Calu3 (cell line): ENCODE data around the gene NLRC5. TPM values are rescaled to one million over a fixed set of nuclear protein-coding genes. Genes with fewer than 3 reads are reported as not detected.
A peak's percentile ranks its signal among the peaks of the same experiment; 100 is the strongest.
"Not testable (repeated sequence)": the region's sequence is repeated elsewhere in the genome, so short reads cannot be mapped to it uniquely, and the experiment has no call there.

Source experiments
- BruUV-seq: library from RNA; stranded (reverse); fragments of 400-500 nt; replicated peaks from 2 replicates; lab custom pipeline; 2021; lab: Mats Ljungman, UMichigan
- CTCF ChIA-PET: fragments of 300-600 bp; sonication (Branson Sonifier 250); formaldehyde crosslinking; loops from one replicate; lab custom pipeline; 2022; ENCODE audit warnings: antibody characterized with exemption; lab: Charles Lee
- DNase-seq: peaks from one replicate; pipeline ENCODE4 v3.0.0; 2022
- H3K27ac Mint-ChIP-seq: one replicate; pipeline ENCODE4 v1.8.0; 2022; ENCODE audit warnings: mixed read lengths; ENCODE audit not compliant: unreplicated experiment
- H3K27me3 Mint-ChIP-seq: one replicate; pipeline ENCODE4 v1.8.0; 2022; ENCODE audit warnings: mixed read lengths; ENCODE audit not compliant: unreplicated experiment
- H3K36me3 Mint-ChIP-seq: one replicate; pipeline ENCODE4 v1.8.0; 2022; ENCODE audit warnings: mild to moderate bottlenecking, moderate library complexity, mixed read lengths; ENCODE audit not compliant: insufficient read depth, unreplicated experiment
- H3K4me1 Mint-ChIP-seq: one replicate; pipeline ENCODE4 v1.8.0; 2022; ENCODE audit warnings: mild to moderate bottlenecking, low read depth, mixed read lengths; ENCODE audit not compliant: unreplicated experiment
- H3K4me3 Mint-ChIP-seq: one replicate; pipeline ENCODE4 v1.8.0; 2022; ENCODE audit warnings: mild to moderate bottlenecking, low read depth, moderate library complexity, mixed read lengths; ENCODE audit not compliant: unreplicated experiment
- H3K9me3 Mint-ChIP-seq: one replicate; pipeline ENCODE4 v1.8.0; 2022; ENCODE audit warnings: low read depth, mixed read lengths; ENCODE audit not compliant: unreplicated experiment
- intact Hi-C: fragments of 100-400 bp; cut with micrococcal nuclease; formaldehyde crosslinking; loops from one replicate; pipeline ENCODE4 v1.10.0; 2022; ENCODE audit not compliant: unreplicated experiment
- total RNA-seq: library from RNA; stranded (reverse); gene quantifications from 2 replicates; pipeline ENCODE4 v1.2.3, GENCODE V29; 2022
- TF ChIP-seq, protein P1 (sequence below): fragments of 200-600 bp; IDR thresholded peaks from one replicate; pipeline ENCODE4 v1.8.0; 2022; ENCODE audit warnings: antibody characterized with exemption; ENCODE audit not compliant: unreplicated experiment

NLRC5 gene
- total RNA-seq, 1 experiment from 2014 or later = 18.0 TPM

DNA sequence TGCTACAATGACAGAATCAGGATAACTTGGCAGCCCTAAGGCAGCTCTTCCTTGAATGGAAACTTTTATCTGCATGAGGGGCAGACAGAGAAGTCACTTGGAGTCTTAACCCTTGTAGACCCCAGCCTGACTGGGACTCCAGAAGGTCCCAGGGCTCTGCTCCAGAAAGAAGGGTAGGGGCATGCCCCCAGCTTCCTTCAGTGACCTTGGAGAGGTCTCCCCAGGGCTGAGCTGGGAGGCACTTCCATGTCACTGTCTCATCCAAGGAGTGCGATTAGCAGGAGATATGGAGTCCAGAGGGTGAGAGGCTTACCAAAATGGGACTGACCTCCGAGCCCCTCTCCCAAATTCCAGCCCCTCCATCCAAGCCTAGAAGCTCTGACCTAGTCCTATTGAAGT is 3.4 kb upstream of the NLRC5 start:
- peaks cover 32% of the 10 kb centered on the region for H3K4me1 Mint-ChIP-seq

DNA sequence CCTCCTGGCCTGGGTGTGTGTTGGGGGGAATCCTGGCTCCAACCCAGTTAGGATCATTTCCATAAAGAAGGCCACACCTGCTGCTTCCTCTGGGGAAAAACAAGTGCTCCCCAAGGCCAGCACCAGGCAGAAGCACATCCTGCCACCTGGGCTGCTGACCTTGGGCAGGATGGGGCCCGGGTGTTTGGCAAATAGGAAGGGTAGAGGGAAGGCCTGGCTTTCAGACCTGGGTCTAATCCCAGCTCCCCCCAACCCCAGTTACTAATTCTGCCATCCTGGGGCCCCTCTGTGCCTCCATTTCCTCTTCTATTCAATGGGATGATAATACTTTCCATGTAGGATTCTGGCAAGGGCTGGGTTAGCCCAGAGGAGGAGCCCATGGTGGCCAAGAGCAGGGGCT is 3.0 kb upstream of the NLRC5 start:
- Mint-ChIP-seq H3K4me3 (no peak overlapping the region), H3K4me1 (peaks cover 32% of the 10 kb centered on the region), H3K36me3 (peaks cover 11% of the 10 kb centered on the region), H3K27me3 (peaks cover 43% of the 10 kb centered on the region), H3K9me3 (no peaks in the 10 kb centered on the region), H3K27ac (no peak overlapping the region)
- no TSS peak for BruUV-seq
- CTCF ChIA-PET = no interaction called here
- intact Hi-C loops = no loop called here
- TF ChIP-seq, protein P1, sequence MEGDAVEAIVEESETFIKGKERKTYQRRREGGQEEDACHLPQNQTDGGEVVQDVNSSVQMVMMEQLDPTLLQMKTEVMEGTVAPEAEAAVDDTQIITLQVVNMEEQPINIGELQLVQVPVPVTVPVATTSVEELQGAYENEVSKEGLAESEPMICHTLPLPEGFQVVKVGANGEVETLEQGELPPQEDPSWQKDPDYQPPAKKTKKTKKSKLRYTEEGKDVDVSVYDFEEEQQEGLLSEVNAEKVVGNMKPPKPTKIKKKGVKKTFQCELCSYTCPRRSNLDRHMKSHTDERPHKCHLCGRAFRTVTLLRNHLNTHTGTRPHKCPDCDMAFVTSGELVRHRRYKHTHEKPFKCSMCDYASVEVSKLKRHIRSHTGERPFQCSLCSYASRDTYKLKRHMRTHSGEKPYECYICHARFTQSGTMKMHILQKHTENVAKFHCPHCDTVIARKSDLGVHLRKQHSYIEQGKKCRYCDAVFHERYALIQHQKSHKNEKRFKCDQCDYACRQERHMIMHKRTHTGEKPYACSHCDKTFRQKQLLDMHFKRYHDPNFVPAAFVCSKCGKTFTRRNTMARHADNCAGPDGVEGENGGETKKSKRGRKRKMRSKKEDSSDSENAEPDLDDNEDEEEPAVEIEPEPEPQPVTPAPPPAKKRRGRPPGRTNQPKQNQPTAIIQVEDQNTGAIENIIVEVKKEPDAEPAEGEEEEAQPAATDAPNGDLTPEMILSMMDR = no peak
- no peak for DNase-seq

More for the DNA sequence above, 3.4 kb upstream of the NLRC5 start:
- CTCF ChIA-PET = no interaction called here
- intact Hi-C loops = no loop called here
- DNase-seq = no peak
- peaks cover 11% of the 10 kb centered on the region for H3K36me3 Mint-ChIP-seq
- H3K9me3 Mint-ChIP-seq = no peaks in the 10 kb centered on the region
- no TSS peak for BruUV-seq
- peaks cover 45% of the 10 kb centered on the region for H3K27me3 Mint-ChIP-seq
- no peak overlapping the region for H3K27ac Mint-ChIP-seq
- no peak overlapping the region for H3K4me3 Mint-ChIP-seq
- TF ChIP-seq, protein P1 = no peak

DNA sequence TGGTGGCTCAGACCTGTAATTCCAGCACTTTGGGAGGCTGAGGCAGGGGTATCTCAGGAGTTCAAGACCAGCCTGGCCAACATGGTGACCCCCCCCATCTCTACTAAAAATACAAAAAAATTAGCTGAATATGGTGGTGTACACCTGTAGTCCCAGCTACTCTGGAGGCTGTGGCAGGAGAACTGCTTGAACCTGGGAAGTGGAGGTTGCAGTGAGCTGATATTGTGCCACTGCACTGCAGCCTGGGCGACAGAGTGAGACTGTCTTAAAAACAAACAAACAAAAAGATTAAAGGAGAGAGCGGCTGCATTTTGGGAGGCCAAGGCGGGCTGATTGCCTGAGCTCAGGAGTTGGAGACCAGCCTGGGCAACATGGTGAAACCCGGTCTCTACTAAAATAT is 2.4 kb upstream of the NLRC5 start:
- H3K4me3 Mint-ChIP-seq, intact Hi-C loops, H3K27ac Mint-ChIP-seq, H3K9me3 Mint-ChIP-seq, DNase-seq, BruUV-seq, CTCF ChIA-PET: not testable (repeated sequence)
- Mint-ChIP-seq H3K4me1 (peaks cover 32% of the 10 kb centered on the region), H3K36me3 (peaks cover 11% of the 10 kb centered on the region), H3K27me3 (peaks cover 38% of the 10 kb centered on the region)

DNA sequence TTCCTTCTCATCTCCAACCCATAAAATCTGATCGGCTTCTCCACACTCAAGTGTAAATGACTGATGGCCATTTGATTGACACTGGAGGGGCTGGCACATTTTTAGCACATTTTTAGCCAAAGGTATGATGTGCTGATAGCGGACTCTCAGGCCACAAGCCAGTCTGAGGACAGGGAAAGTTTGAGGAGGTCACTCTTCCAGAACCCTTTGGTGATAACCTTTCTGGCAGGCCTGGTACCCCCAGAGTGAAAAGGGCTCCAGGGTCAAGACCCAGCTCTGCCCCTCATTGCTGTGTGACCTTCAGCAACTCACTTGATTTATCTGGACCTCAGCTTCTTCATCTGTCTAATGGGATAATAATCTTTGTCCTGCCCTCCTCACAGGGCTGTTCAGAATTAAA is 1.7 kb upstream of the NLRC5 start:
- TF ChIP-seq, protein P1 = no peak
- peaks cover 30% of the 10 kb centered on the region for H3K27me3 Mint-ChIP-seq
- intact Hi-C loops = no loop called here
- BruUV-seq = no TSS peak
- H3K4me3 Mint-ChIP-seq = no peak overlapping the region
- no peaks in the 10 kb centered on the region for H3K9me3 Mint-ChIP-seq
- DNase-seq = no peak
- peaks cover 11% of the 10 kb centered on the region for H3K36me3 Mint-ChIP-seq
- CTCF ChIA-PET = no interaction called here
- no peak overlapping the region for H3K27ac Mint-ChIP-seq
- peaks cover 32% of the 10 kb centered on the region for H3K4me1 Mint-ChIP-seq

DNA sequence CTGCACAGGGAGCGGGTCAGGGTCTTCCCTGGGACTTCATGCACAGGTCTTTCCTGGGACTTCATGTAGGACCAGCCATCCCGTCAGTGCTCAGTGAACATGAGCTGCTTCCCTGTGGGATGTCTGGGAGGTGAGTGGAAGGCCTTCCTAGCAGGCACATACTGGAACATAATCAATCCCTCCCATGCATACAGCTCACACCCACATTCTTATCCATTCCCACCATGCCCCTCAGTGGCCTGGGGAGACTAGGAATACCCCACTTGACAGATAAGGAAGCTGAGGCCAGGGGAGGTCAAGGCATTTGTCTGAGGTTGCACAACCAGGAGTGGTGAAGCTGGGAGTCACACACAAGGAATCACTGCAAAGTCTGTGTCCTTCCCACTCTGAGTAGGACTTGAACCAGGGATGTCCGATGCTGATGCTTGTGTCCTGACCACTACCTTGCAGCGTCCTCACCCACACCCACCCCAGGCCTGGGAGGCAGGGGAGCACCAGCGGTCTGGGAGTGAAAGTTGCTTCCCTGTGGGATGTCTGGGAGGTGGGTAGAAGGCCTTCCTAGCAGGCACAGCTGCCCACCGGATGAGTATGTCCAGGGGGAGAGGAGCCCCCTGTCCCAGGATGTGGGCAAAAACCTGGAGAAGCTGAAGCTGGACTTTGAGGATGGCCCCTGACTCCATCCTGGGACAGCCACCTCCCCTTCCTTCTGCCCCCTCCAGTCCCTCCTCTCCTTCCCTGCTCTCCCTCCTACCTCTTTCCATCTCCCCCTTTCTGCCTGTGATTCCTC is 1.0 kb upstream of the NLRC5 start:
- Mint-ChIP-seq H3K36me3 (peaks cover 11% of the 10 kb centered on the region), H3K4me1 (peaks cover 32% of the 10 kb centered on the region), H3K9me3 (no peaks in the 10 kb centered on the region), H3K27me3 (peaks cover 29% of the 10 kb centered on the region), H3K27ac (peak overlapping the region; percentile 48), H3K4me3 (peak overlapping the region; percentile 95)
- TF ChIP-seq, protein P1 = no peak
- intact Hi-C loops = no loop called here
- BruUV-seq = no TSS peak
- no peak for DNase-seq
- CTCF ChIA-PET = no interaction called here
